Measurements from ENCODE around the gene TMC1.

DNA sequence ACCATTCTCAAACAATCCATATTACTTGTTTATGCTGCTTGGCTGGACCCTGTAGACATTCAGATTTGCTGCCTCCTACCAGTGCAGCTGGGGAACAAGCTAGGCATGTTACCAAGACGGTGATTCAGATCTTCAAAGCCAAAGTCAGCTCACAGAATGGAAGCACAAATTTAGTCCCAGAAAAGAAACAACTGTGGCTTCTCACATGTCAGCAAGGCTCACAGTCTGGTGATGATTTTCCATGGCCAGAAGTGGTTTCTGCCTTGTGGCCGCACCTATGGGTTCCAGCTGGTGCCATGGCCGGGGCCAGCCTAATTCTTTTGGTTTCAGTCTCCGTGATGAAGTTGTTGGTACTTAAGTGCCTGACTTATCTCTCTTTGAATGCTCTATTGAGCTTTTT, 182.2 kb downstream of the TMC1 start:
- TF ChIP-seq EZH2 (IDR thresholded peaks at IDR 0.05; ENCODE audit: low read depth) = no peak
- TF ChIP-seq, protein P1, sequence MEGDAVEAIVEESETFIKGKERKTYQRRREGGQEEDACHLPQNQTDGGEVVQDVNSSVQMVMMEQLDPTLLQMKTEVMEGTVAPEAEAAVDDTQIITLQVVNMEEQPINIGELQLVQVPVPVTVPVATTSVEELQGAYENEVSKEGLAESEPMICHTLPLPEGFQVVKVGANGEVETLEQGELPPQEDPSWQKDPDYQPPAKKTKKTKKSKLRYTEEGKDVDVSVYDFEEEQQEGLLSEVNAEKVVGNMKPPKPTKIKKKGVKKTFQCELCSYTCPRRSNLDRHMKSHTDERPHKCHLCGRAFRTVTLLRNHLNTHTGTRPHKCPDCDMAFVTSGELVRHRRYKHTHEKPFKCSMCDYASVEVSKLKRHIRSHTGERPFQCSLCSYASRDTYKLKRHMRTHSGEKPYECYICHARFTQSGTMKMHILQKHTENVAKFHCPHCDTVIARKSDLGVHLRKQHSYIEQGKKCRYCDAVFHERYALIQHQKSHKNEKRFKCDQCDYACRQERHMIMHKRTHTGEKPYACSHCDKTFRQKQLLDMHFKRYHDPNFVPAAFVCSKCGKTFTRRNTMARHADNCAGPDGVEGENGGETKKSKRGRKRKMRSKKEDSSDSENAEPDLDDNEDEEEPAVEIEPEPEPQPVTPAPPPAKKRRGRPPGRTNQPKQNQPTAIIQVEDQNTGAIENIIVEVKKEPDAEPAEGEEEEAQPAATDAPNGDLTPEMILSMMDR (conservative IDR thresholded peaks at IDR 0.05) = no peak

All from PC-9 (cell line).